Hematopoietic multipotent progenitor cell treated with erythropoietin and hydrocortisone succinate and interleukin-3 and kit ligand, for 4 days (in vitro differentiated cells): ENCODE results near the gene ABTB2.
"Not testable (repeated sequence)": the region's sequence is repeated elsewhere in the genome, so short reads cannot be mapped to it uniquely, and the experiment has no call there.

ENCODE experiments used
- DNase-seq: peaks from one replicate; pipeline ENCODE4 v3.0.0-alpha.2; 2015

Gene ABTB2

DNA sequence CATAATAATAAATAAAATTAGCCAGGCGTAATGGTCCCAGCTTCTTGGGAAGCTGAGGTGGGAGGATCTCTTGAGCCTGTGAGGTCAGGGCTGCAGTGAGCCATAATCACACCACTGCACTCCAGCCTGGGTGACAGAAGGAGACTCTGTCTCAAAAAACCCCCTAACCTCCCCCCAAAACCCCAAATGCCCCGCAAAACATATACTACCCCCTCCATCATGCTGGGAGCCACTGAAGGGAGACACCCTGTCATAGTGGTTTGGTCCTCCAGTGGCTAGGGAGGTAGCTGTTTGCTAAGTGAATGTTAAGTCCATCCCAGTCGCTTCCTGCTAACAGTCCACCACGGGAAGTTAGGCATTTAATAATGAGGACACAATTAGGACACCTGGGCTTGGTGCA is 125.0 kb downstream of the ABTB2 start:
- DNase-seq = no peak

DNA sequence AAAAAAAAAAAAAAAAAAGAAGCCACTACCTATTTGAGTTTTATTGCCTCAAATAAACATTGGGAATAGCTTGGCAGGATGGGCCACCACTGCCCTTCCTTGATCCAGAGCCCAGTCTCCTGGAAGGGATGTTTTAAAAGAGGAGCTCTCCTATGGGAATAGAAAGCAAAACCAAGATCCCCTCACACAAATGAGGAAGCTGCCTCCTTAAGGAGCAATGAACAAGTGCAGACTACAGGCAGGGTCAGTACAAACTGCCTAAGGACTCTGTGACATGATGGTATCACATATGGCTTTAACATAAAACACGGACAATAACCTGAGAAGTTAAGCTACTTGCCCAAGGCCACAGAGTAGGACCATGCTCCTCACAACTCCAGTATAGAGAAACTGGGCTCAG is 131.6 kb downstream of the ABTB2 start:
- no peak for DNase-seq

DNA sequence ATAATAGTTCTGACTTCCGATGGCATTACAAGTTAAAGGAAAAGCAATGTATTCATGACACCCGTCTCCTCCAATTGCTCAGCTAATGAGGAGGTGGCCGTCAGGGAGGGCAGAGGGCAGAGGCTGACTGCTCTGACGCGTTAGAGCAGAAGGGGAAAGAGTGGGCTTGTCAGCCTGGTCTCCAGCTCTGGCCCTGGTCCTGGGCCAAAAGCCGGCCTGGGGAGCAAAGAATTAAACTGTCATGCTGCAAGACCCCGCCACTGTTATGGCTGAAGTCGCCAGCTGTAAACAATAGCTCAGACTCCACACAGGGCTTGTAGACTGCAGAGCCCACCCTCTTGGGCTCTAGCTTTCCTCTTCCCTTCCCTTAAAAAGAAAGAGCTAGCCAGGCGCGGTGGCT is 132.7 kb downstream of the ABTB2 start:
- no peak for DNase-seq

DNA sequence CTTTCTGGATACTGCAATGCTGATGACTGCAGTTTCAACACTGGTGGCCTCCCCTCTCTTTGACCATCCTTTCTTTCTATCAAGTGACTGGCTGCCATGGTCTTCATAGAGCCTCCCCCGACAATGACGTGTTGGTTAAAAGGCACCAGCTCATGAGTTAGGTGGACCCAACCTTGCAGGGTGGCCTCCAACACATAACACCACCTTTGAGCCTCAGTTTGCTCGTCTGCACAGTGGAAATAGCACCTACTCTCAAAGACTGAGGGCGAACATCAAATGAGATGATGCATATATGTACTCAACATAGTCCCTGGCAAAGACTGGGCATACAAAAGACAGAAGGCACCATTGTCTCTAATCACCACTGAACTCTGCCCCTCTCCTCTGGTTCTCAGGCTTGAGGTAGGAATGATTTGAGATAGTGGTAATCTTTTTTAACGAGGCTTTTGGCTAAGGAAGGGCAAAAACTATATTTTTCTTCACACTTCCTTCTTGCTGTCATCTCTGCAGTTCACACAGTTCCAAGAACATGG is 133.3 kb downstream of the ABTB2 start:
- no peak for DNase-seq

DNA sequence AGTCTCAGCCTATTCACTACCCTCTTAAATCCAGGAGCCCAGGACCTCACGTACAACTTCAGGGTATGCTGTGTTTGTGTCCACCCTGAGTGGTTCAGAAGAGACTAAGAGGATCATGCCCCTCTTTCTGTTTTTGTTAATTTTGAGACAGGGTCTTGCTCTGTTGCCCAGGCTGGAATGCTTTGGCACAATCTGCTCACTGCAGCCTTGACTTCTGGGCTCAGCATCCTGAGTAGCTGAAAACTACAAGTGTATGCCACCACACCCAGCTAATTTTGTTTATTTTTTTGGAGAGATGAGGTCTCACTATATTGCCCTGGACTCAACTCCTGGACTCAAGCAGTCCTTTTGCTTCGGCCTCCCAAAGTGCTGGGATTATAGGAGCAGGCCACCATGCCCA is 133.9 kb downstream of the ABTB2 start:
- no peak for DNase-seq

DNA sequence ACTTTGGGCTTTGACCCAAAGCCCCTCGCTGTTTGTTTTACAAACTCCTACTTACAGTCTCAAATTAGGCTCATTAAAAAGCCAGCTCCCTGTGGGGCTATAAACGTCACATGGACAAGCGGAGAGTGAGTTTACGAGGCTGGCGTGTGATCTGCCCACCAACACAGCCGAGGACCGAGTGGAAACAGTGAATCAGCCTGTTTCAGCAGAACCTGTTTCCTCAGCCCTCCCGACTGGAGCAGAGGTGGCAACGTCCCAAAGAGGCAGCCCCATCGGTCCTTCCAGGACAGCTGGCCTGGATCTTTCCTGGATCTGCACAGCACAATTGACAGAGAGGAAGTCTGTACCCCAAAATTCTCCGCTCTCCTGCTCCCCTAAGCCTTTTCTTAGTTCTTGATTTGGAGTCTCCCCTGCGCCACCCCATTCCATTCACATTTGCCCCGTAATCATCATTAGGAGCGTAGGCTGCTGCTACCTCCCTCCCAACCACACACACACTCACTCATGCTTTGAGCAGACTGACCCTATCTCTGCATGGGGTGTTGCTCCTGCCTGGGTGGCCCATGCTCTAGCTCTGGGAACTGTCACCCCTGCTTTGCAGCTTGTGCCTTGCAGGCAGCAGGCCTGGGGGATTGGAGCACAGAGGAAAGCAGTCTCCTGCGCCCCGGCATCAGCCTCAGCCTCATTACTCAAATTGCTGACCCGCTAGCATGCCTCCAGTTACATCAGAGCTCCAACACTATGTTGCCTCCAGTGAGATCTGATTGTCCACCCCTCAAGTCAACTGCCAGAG is 134.6 kb downstream of the ABTB2 start:
- DNase-seq = no peak

DNA sequence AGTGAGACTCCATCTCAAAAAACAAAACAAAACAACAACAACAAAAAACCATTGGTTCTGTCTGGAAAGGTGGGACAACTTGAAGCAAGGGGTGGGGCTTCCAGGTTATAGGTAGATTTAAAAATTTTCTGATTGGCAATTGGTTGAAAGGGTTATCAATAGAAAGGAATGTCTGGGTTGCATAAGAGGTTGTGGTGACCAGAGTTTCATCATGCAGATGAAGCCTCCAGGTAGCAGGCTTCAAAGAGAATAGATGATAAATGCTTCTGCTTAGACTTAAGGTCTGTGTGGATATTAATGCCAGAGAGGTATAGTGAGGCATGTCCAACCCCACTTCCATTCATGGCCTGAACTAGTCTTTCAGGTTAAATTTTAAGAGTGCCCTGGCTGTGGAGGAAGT is 135.8 kb downstream of the ABTB2 start:
- DNase-seq = no peak

DNA sequence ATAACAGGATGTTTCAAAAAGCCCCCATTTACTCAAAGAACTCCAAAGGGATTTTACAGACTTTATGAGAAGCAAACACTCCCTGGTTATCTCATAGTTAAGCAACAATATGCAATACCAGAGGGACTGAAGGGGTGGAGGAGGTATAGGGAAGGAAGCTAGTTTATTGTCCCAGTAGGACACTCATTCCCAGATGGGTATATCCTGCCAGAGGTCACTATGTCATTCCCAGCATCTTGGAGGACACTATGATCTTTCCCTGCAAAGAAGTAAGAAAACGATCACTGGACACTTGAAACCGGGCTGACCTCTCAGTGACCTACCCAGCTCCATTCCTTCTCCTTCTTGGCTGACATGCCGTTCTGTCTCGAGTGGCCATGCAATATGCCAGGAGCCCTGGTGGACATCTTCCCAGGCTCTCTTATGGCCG is 137.9 kb downstream of the ABTB2 start:
- no peak for DNase-seq

DNA sequence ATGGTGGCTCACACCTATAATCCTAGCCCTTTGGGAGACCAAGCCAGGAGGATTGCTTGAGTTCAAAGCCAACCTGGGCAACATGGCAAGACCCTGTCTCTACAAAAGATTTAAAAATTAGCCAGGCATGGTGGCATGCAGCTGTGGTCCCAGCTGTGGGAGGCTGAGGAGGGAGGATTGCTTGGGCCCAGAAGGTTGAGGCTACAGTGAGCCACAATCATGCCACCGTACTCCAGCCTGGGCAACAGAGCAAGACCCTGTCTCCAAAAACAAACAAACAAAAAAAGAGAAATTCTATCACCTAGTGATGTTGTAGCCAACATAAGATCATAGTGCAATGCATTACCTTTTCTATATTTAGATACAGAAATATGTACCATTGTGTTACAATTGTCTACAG is 138.5 kb downstream of the ABTB2 start:
- DNase-seq = no peak

DNA sequence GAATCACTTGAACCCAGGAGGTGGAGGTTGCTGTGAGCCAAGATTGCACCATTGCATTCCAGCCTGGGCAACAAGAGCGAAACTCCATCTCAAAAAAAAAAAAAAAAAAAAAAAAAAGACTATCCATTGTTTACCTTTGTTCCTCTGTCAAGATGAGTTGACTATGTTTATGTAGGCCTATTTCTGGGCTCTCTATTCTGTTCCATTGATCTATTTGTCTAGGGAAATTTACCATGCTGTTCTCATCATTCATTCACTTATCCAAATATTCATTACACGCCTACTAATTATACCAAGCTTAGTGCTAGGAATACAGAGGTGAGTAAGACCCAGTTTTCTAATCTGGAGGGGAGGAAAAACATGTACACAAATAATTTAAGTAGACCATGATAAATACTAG is 139.1 kb downstream of the ABTB2 start:
- not testable (repeated sequence) for DNase-seq

DNA sequence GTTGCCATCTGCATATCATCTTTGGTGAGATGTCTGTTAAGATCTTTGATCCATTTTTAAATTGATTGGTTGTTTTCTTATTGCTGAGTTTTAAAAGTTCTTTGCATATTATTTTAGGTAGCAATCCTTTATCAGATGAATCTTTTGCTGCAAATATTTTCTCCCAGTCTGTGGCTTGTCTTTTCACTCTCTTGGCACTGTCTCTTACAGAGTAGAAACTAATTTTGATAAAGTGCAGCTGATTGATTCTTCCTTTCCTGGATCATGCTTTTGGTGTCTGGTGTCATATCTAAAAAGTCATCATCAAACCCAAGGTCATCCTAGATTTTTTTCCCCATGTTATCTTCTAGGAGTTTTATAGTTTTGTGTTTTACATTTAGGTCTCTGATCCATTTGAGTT is 139.7 kb downstream of the ABTB2 start:
- DNase-seq = no peak

DNA sequence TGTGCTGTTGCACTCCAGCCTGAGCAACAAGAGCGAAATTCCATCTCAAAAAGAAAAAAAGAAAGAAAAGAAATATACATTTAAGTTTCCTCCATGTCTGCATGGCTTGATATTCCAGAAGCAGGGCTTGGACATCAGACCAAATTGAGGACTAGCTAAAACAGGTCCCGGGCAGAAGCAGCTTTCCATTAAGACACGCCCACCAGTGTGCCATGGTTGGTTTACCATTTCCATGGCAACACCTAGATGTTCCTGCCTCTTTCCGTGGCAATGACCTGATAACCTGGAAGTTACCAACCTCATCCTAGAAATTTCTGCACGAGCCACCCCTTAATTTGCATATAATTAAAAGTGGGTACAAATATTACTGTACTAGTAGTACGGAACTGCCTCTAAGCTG is 141.1 kb downstream of the ABTB2 start:
- no peak for DNase-seq

DNA sequence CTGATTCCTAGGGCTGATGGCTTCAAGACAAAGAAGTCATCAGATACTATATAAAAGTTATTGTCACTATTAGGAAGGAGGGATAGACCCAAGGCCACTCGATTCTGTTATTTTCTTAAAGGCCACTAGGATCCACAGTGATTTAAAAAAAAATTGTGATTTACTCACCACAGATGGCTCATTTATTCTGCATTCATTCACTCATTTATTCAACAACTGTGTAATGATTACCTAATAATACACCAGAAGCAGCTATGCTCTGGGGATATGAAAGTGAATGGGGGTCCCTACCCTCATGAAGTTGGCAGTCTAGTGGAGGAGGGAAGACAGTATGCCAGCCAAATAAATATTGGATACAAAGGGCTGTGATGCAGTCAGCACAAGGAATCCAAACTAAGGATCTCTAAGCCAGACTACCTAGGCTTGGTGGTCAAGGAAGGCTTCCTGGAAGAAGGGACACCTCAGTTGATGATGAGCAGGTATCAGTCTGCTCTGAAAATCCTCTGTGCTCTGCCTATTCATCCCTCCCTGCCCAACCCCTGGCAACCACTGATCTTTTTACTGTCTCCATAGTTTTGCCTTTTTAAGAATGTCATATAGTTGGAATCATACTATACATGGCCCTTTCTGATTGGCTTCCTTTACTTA is 141.9 kb downstream of the ABTB2 start:
- DNase-seq = no peak

DNA sequence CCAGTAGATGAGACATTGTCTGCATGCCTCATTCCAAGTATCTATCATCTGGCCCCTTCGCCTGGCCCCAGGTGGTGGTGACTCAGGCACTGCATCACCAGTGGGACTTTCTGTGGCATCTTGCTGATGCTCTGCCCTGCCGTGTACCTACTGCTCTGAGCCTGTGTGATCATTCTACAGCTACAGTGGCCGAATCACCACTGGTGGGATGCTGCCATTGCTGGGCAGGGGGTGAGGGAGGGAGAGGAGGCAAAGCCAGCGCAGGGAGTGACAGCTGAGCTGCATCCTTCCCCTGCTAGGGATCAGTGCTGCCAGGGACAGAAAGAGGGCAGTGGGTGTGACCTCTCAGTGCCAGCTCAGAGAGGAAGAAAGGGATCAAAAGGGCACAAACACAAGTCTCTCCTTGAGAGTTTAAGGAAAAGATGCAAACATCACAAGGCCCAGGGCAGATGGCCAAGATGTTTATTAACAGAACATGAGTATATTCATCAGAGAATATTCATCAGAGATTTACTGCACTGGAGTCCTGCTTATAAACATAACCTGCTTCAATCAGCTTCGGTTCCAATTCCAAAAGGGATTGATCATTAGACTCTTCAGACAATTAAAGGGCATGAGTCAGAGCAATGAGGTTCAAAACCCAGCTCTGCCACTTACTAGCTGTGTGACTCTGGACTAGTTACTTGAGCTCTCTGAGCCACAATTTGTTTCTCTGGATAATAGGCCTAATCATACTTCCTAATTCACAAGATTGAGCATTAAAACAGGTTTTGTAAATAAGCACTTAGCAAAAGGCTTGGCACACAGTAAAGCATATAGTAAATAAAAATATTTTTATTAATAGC is 142.6 kb downstream of the ABTB2 start:
- DNase-seq = no peak

DNA sequence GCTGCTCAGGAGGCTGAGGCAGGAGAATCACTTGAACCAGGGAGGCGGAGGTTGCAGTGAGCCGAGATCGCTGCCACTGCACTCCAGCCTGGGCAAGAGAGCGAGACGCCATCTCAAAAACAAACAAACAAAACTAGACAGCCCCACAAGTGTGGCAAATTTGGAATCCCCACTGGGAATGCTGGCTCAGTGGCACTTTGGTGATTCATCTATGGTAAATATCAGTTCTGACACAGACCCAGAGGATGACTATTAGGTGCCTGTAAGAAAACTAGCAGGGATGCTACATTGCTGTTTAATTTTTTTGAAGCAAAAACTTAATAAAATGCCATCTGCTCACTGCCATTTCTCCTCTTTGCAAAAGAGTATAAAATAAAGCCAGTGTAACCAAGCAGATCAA is 144.4 kb downstream of the ABTB2 start:
- DNase-seq = no peak

DNA sequence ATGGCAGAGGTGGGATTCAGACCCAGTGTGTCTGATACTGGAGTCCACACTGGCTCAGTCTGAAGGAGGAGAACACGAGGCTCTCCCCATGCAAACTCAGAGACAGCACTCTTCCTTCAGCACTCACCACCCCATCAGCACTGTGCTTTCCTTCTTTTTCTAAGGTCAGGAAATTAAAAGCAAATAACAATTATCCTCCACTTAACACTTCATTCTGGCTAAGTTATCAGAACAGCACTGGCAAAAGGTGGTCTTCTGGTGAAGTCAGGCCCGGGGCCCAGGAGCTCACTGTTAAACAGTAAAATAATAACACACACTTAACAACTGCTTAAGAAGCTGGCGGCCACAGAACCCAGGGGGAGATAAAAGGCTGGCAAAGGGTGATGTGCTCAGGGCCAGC is 145.2 kb downstream of the ABTB2 start:
- no peak for DNase-seq

DNA sequence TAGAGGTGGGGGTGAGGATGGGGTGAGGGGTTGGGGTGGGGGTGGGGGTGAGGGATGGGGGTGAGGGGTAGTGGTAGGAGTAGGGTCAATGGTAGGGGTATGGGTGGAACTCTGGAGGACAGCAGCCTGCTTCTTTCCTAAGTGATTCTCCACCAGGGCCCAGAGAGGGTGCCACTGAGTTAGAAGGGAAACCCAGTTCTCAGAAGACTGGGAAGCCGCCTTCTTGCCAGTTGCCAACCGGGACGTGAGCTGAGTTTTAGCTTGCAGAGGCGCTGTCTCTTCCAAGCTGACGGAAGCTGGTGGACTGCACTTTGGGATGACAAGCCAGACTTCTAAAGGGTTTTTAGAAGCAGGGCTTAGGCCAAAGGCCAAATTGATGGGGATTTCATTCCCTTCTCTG is 148.0 kb downstream of the ABTB2 start:
- no peak for DNase-seq

DNA sequence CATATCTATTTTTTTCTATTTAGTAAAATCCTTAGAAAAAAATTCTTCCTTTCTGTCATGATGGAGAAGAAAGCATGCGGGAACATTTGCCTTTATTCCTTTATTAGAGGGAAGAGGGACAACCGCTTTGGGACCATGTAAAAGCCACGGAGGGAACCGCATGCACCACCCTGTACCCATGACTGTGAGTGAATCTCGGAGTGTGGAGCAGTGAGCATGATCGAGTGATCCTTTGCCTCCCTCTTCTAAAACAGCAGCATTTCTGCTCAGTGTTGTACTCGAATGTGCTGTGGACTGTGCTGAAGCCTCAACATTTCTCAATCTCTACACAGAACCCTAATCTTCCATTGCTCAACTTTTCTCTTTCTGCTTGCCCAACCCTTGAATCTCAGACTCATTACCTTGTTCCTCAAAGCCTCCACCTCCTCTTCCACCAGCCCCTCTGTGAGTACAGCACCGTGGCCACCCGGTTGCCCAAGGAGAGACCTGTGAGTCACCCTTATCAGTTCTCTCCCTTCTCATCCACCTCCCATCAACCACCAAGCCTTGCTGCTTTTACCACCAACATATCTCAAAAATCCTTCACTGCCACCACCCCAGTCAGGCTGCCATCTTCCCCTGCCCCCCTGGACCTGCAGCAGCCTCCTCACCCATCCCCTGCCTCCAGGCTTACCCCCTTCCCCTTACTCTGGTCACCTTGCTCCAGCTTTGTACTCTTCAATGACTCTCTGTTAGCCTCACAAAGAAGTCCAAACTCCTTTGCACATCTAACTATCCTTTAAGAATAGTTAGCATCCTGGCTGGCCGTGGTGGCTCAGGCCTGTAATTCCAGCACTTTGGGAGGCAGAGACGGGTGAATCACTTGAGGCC is 149.3 kb downstream of the ABTB2 start:
- peak; percentile 91 for DNase-seq

DNA sequence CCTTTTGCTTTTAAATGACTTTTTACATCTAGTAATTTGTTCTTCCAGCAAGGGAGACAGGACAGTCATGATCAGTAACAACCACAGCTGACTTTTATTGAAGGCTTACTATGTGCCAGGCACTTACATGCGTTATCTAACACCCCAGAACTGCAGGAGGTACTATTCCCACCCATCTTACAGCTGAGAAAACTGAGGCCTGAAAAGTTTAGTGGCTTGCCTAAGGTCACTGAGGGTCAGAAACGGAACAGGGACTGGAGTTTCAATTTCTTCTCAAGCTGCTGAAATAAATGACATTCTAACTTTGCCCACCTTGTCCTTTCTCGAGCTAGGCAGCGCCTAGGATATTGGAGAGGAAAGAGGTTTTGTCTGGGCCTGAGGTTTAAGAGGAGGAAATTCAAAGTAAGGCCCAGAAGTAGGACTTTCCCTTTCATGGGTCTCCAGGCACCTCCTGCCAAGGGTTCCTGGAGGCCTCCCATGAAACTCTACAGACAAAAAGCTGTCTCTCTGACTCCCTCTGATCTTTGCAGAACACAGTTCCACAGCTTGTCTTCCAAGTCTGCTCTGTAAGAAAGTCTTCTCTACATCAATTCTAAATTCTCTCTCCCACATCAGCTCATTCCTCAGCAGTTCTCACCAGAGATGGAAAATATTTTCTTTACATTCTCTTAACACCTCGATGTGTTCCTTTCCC is 150.2 kb downstream of the ABTB2 start:
- DNase-seq = no peak

DNA sequence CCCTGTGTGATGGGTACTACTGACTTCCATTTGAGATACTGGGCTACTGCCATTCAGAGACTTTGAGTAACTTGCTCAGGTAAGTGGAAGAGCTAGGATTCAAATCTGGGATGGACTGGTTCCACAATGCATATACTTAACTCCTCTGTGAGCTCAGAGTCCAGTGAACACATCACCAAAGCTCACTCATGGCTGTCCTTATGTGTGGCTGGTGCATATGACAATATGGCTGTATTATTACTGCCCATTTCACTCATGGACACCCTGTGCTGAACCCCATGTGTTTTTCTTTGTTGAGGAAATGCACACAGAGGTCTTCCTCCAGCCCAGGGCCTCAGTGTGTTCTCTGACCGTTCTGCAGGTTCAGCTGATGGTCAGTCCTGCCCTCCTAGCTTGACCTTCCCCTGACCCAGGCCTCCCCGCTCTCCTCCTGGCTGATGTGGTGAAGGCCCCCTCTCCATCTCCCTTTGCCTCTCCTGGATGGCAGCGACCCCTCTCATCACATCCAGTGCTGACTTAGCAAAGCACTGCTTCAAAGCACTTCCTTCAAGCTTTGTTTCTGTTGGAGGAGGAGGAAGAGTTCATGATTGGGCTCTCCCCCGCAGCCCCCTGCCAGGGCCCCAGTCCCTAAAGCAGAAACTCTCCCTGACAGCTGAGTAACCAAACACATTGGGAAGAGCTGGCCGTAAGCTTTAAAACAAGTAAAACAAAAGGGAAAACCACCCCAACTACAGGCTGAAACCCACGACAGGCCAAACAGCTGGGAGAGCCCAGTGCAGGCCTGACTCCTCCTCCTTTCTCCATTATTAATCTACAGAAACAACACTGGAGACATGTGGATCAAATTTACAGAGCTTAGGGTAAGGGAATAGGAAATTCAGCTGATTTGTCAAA is 151.2 kb downstream of the ABTB2 start:
- DNase-seq = no peak
